Measurements from ENCODE around the gene VPS37C.

DNA sequence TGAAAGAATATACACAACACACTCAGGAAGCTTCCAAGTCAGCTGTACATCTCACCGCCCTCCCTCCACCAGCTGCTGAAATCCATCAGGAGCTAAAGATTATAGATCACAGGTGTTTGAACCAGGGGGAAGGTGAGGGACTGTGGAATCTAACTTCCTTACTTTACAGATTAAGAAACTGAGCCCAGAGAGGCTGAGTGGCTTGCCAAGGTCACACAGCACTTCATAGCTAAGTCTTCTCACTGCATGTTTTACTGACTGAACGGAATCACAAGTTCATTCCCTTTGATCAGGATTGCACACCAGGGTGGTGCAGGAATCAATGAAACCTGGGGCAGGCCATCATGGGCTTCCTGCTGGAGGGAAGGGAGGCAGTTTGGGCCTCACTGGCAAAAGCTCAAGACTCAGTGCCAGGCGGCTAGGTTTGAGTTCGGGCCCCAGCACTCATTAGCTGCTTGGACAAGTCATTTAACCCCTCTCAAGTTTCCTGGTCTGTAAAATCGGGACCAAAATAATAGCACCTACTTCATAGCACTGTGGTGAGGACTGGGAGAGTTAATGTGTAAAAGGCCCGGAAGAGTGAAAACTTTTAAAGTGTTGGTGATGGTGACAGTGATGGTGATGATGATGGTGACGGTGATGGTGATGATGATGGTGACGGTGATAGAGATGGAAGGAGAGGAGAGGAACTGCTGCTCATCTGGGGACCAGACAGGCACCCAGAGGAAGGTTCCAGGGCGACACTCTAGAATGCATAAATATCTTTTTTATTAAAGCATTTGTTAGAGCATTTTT lies 50.8 kb downstream of the VPS37C start:
- TF ChIP-seq, protein P1, sequence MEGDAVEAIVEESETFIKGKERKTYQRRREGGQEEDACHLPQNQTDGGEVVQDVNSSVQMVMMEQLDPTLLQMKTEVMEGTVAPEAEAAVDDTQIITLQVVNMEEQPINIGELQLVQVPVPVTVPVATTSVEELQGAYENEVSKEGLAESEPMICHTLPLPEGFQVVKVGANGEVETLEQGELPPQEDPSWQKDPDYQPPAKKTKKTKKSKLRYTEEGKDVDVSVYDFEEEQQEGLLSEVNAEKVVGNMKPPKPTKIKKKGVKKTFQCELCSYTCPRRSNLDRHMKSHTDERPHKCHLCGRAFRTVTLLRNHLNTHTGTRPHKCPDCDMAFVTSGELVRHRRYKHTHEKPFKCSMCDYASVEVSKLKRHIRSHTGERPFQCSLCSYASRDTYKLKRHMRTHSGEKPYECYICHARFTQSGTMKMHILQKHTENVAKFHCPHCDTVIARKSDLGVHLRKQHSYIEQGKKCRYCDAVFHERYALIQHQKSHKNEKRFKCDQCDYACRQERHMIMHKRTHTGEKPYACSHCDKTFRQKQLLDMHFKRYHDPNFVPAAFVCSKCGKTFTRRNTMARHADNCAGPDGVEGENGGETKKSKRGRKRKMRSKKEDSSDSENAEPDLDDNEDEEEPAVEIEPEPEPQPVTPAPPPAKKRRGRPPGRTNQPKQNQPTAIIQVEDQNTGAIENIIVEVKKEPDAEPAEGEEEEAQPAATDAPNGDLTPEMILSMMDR (IDR thresholded peaks at IDR 0.05 in 2 of 3, conservative IDR thresholded peaks at IDR 0.05 in 1 of 3; ENCODE audit: borderline replicate concordance in 1 of 3, insufficient read depth in 1 of 3, low read depth in 2 of 3, low read length in 2 of 3), result no peak
- TF ChIP-seq POLR2A (IDR thresholded peaks at IDR 0.05; ENCODE audit: borderline replicate concordance, extremely low read depth, insufficient read depth, insufficient read length), result no peak
- no peak for TF ChIP-seq YY1 (IDR thresholded peaks at IDR 0.05; ENCODE audit: extremely low read depth, insufficient replicate concordance, low read depth, low read length)
- TF ChIP-seq POLR2AphosphoS5 (IDR thresholded peaks at IDR 0.05; ENCODE audit: low read depth, low read length), result no peak
- no peak for TF ChIP-seq SRF (IDR thresholded peaks at IDR 0.05; ENCODE audit: low read depth)
- TF ChIP-seq, protein P2, sequence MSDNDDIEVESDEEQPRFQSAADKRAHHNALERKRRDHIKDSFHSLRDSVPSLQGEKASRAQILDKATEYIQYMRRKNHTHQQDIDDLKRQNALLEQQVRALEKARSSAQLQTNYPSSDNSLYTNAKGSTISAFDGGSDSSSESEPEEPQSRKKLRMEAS (IDR thresholded peaks at IDR 0.05), result no peak
- TF ChIP-seq, protein P3, sequence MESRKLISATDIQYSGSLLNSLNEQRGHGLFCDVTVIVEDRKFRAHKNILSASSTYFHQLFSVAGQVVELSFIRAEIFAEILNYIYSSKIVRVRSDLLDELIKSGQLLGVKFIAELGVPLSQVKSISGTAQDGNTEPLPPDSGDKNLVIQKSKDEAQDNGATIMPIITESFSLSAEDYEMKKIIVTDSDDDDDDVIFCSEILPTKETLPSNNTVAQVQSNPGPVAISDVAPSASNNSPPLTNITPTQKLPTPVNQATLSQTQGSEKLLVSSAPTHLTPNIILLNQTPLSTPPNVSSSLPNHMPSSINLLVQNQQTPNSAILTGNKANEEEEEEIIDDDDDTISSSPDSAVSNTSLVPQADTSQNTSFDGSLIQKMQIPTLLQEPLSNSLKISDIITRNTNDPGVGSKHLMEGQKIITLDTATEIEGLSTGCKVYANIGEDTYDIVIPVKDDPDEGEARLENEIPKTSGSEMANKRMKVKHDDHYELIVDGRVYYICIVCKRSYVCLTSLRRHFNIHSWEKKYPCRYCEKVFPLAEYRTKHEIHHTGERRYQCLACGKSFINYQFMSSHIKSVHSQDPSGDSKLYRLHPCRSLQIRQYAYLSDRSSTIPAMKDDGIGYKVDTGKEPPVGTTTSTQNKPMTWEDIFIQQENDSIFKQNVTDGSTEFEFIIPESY (IDR thresholded peaks at IDR 0.05; ENCODE audit: extremely low read depth, insufficient replicate concordance, low read length), result no peak
- no peak for TF ChIP-seq ZNF274 (IDR thresholded peaks at IDR 0.05; ENCODE audit: low read depth, low read length)
- TF ChIP-seq TCF7L2 (IDR thresholded peaks at IDR 0.05; ENCODE audit: borderline replicate concordance, extremely low read depth, insufficient read depth, insufficient read length), result no peak
- no peak for TF ChIP-seq ELF1 (IDR thresholded peaks at IDR 0.05; ENCODE audit: borderline replicate concordance, low read depth)

All from HCT116 (cell line).